HepG2 (cell line): ENCODE results near the gene BAG3. TPM values are rescaled to one million over a fixed set of nuclear protein-coding genes. Genes with fewer than 3 reads are reported as not detected.

Experiments
- ATAC-seq: fragments of 200-7000 bp; cut with Tn5 transposase; 3 replicates; pipeline ENCODE4 v1.9.1; 2020; ENCODE audit warnings: mild to moderate bottlenecking, moderate library complexity
- BruUV-seq: library from RNA; stranded (reverse); fragments of 400-500 nt; replicated peaks from 2 replicates; lab custom pipeline; 2021; lab: Mats Ljungman, UMichigan
- CTCF ChIA-PET: fragments of 300-600 bp; formaldehyde crosslinking; extraction: SDS; loops from one replicate; lab custom pipeline; 2021; ENCODE audit warnings: low total read pairs, inconsistent platforms, low intra/inter-chr PET ratio; lab: Yijun Ruan, JAX
- POLR2A ChIA-PET: fragments of 350-600 bp; sonication (Branson Sonifier 250); formaldehyde crosslinking; loops from one replicate; lab custom pipeline; 2020; ENCODE audit warnings: antibody characterized with exemption, inconsistent platforms; lab: Yijun Ruan, JAX
- DNase-seq: peaks from one replicate; pipeline ENCODE4 v3.0.0-alpha.2; 2015; ENCODE audit warnings: low spot score
- FAIRE-seq: peaks from 3 replicates; lab custom pipeline; 2011; peaks lifted over from hg19 to GRCh38; lab: Jason Lieb, UNC
- H2AFZ ChIP-seq: one replicate; pipeline ENCODE4 v1.6.1; 2011; ENCODE audit warnings: low read length, inconsistent platforms
- H3K27ac ChIP-seq: fragments of 300-600 bp; 3 replicates; pipeline ENCODE4 v1.8.0; 2011; ENCODE audit warnings: mixed run types, mild to moderate bottlenecking, mixed read lengths, low read length, inconsistent platforms; ENCODE audit not compliant: insufficient read depth; ENCODE audit errors: extremely low read length
- H3K27me3 ChIP-seq, 2 experiments: fragments of 200-600 bp in 1 of 2; 2 replicates in 1 of 2; 3 replicates in 1 of 2; pipeline versions ENCODE4 v1.6.0 to v1.8.0; 2011; ENCODE audit warnings: low read length in 2 of 2, mild to moderate bottlenecking in 2 of 2, moderate library complexity in 2 of 2, inconsistent platforms in 1 of 2; ENCODE audit not compliant: insufficient read depth in 2 of 2, control insufficient read depth in 1 of 2
- H3K36me3 ChIP-seq, 2 experiments: fragments of 200-600 bp in 1 of 2; replicated peaks in 1 of 2; 2 replicates in 1 of 2; 3 replicates in 1 of 2; pipeline versions ENCODE4 v1.5.1 to v1.8.0; 2011; ENCODE audit warnings: low read length in 2 of 2, inconsistent platforms in 1 of 2; ENCODE audit not compliant: insufficient read depth in 2 of 2, control insufficient read depth in 1 of 2
- H3K4me1 ChIP-seq: 2 replicates; pipeline ENCODE4 v1.5.1; 2012; ENCODE audit warnings: low read length, inconsistent platforms; ENCODE audit not compliant: insufficient read depth
- H3K4me2 ChIP-seq: 2 replicates; pipeline ENCODE4 v1.6.0; 2011; ENCODE audit warnings: low read depth, low read length, inconsistent platforms
- H3K4me3 ChIP-seq, 3 experiments: fragments of 200-600 bp in 1 of 3; sonication (generic), shearing (Covaris generic) in 1 of 3; replicated peaks in 1 of 3; 2 replicates each; pipeline ENCODE4 v1.5.1; 2011 to 2016; ENCODE audit warnings: low read length in 3 of 3, inconsistent platforms in 2 of 3, low read depth in 2 of 3, mild to moderate bottlenecking in 2 of 3, control low read depth in 1 of 3, mixed read lengths in 1 of 3; ENCODE audit not compliant: insufficient read depth in 1 of 3
- H3K79me2 ChIP-seq: one replicate; pipeline ENCODE4 v1.6.1; 2011; ENCODE audit warnings: low read length, inconsistent platforms; ENCODE audit not compliant: insufficient read depth
- H3K9ac ChIP-seq: 2 replicates; pipeline ENCODE4 v1.6.0; 2011; ENCODE audit warnings: mild to moderate bottlenecking, low read depth, low read length, inconsistent platforms; ENCODE audit not compliant: insufficient read depth
- H3K9me3 ChIP-seq: 2 replicates; pipeline ENCODE4 v1.5.1; 2012; ENCODE audit warnings: mild to moderate bottlenecking, low read length
- H4K20me1 ChIP-seq: 2 replicates; pipeline ENCODE4 v1.6.0; 2011; ENCODE audit warnings: inconsistent platforms, mild to moderate bottlenecking, low read length, moderate library complexity; ENCODE audit not compliant: insufficient read depth
- BHLHE40 ChIP-seq: IDR thresholded peaks from 2 replicates; pipeline ENCODE4 v1.6.1; 2011; ENCODE audit warnings: low read length, improper control_type of control experiment
- ERF ChIP-seq: IDR thresholded peaks from 2 replicates; pipeline ENCODE4 v1.6.1; 2018; ENCODE audit warnings: missing biosample characterization, missing genetic modification reagents
- HOXA3 ChIP-seq: sonication (generic); formaldehyde crosslinking; IDR thresholded peaks from 2 replicates; pipeline ENCODE4 v1.5.0; 2020; ENCODE audit warnings: missing genetic modification reagents
- HOXA9 ChIP-seq: sonication (generic); formaldehyde crosslinking; IDR thresholded peaks from 2 replicates; pipeline ENCODE4 v1.8.1; 2022; ENCODE audit warnings: missing genetic modification reagents, mild to moderate bottlenecking, moderate library complexity, borderline replicate concordance
- KDM1A ChIP-seq: IDR thresholded peaks from 2 replicates; pipeline ENCODE4 v1.6.1; 2016; ENCODE audit warnings: missing compliant biosample characterization
- ONECUT2 ChIP-seq: sonication (generic); formaldehyde crosslinking; IDR thresholded peaks from 2 replicates; pipeline ENCODE4 v1.4.0; 2020; ENCODE audit warnings: missing genetic modification reagents
- SOX6 ChIP-seq, 2 experiments: fragments of 450-650 bp in 1 of 2; sonication (generic) in 1 of 2; formaldehyde crosslinking in 1 of 2; IDR thresholded peaks; 2 replicates each; pipeline versions ENCODE4 v1.4.0 to v1.6.1; 2017 to 2020; ENCODE audit warnings: antibody characterized with exemption in 1 of 2, mild to moderate bottlenecking in 1 of 2, missing genetic modification reagents in 1 of 2
- TBX2 ChIP-seq: sonication (generic); formaldehyde crosslinking; IDR thresholded peaks from 2 replicates; pipeline ENCODE4 v1.5.0; 2020; ENCODE audit warnings: missing genetic modification reagents, mild to moderate bottlenecking, borderline replicate concordance
- ZFY ChIP-seq: sonication (generic); formaldehyde crosslinking; IDR thresholded peaks from 2 replicates; pipeline ENCODE4 v1.4.0; 2020; ENCODE audit warnings: missing genetic modification reagents
- ZNF142 ChIP-seq: sonication (generic); formaldehyde crosslinking; IDR thresholded peaks from 2 replicates; pipeline ENCODE4 v1.4.0; 2020; ENCODE audit warnings: missing genetic modification reagents
- ZNF460 ChIP-seq: sonication (generic); formaldehyde crosslinking; IDR thresholded peaks from 2 replicates; pipeline ENCODE4 v1.5.1; 2020; ENCODE audit warnings: missing genetic modification reagents, mild to moderate bottlenecking, borderline replicate concordance
- ZNF724P ChIP-seq: sonication (generic); formaldehyde crosslinking; IDR thresholded peaks from 2 replicates; pipeline ENCODE4 v1.8.0; 2022; ENCODE audit warnings: missing genetic modification reagents, borderline replicate concordance
- WGBS: methylation state at CpG from one replicate; pipeline ENCODE4 v1.1.6; 2017; ENCODE audit warnings: low lambda C conversion rate; 5-methylcytosine and 5-hydroxymethylcytosine counted together
- in situ Hi-C: cut with HindIII; loops from 2 replicates; pipeline ENCODE4 v1.10.0; 2017; ENCODE audit warnings: low pct_unique_long_range_greater_than_20kb; ENCODE audit not compliant: extremely low pct_ligation_motif_present
- intact Hi-C: fragments of 100-400 bp; cut with micrococcal nuclease; formaldehyde crosslinking; loops from one replicate; pipeline ENCODE4 v1.10.0; 2022; ENCODE audit not compliant: unreplicated experiment
- polyA plus RNA-seq, 8 experiments: library from polyadenylated mRNA; depleted of rRNA in 3 of 8; stranded (reverse) in 7 of 8; unstranded in 1 of 8; fragments of >200 nt; fragmentation: Illumina TruSeq in 4 of 8; extraction: Trizol in 4 of 8; gene quantifications; 2 replicates each; pipeline versions ENCODE4 v1.2.1 to v1.2.3, GENCODE V29; 2011 to 2016; ENCODE audit warnings: low read depth in 4 of 8, missing spikeins in 1 of 8, mixed read lengths in 1 of 8; ENCODE audit not compliant: insufficient read depth in 1 of 8
- total RNA-seq, 5 experiments: library from RNA; depleted of rRNA; stranded (reverse); fragments of >200 nt; fragmentation: Illumina TruSeq; extraction: Trizol; gene quantifications; 2 replicates each; pipeline ENCODE4 v1.2.3, GENCODE V29; 2016; ENCODE audit warnings: low read depth in 1 of 5
- TF ChIP-seq, protein P1 (sequence below): IDR thresholded peaks from 2 replicates; pipeline ENCODE4 v1.6.1; 2012; ENCODE audit warnings: low read depth, low read length, improper control_type of control experiment

Gene BAG3
- total and polyA plus RNA-seq, 2 of the 13 experiments (the other 11 are each of a cell fraction or from before 2014, with no cell fraction given): 2.9 to 6.7 TPM

DNA sequence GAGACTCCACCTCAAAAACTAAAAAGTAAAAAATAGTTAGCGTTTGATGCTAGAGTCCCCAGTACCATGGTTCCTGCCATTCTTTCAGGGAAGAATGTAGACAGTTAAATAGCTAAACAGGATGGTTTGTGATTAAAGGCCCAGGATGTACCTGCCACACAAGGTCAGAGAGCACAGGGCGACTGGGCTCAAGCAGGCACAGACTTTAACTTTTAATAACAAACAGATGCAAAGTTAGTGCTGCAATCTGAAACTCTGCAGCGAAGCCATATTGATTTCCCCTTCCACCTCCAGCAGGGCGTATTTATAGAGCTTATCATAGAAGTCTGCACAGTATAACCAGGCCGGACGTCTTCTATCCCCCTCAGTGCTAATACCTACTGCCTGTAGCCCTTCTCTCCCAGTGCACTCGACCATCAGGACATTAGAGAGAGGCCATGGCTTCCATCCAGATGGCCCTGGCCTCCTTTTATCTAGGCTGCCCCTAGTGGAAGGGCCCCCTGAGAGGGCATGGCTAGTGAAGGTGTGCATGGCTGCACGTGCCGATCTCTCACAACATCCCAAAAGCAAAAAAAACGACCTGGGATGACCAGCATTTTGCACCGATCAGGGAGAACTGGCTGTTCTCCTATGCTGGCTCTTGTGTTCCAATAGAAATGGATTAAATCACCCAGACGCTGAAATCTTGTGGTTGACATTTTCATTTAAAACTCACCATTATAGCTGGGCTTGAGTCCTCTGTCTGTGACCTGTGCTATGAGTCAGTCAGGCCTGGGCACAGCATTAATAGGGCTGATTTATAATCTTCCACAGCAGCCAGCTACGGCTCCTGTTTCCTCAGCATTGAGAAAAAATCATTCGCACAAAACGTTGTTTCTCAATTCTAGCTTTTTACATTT is 7.6 kb upstream of the BAG3 start:
- ATAC-seq (peak; percentile 85), DNase-seq (peak; percentile 47), FAIRE-seq (peak; percentile 81)
- peak overlapping the region; percentile 48 for H2AFZ ChIP-seq
- intact Hi-C loops: loop anchor here (2.0 kb wide), 1 partner anchor 35 kb away; no protein-coding TSS in a partner anchor
- POLR2A ChIA-PET: interaction anchor here (1.0 to 1.4 kb wide), 6 partner anchors 8 to 230 kb away, joined by 3 to 4 read pairs (median 4); partner anchors contain the start of genes BAG3, INPP5F, MCMBP and TIAL1
- H3K79me2 ChIP-seq: no peaks in the 10 kb centered on the region
- BruUV-seq: no TSS peak
- H3K9me3 ChIP-seq: no peaks in the 10 kb centered on the region
- CTCF ChIA-PET: no interaction called here
- peak overlapping the region; percentile 60 for H3K27ac ChIP-seq
- H3K9ac ChIP-seq: peak overlapping the region; percentile 47
- WGBS: 25% methylated on average over 12 of the region's 15 CpGs
- H3K4me3 ChIP-seq: peak overlapping the region; percentile 16 to 55 (median 47); a peak in 5 of 6 replicates
- no peaks in the 10 kb centered on the region for H4K20me1 ChIP-seq
- in situ Hi-C loops: no loop called here
- no peaks in the 10 kb centered on the region for H3K36me3 ChIP-seq
- peak overlapping the region; percentile 72 for H3K4me2 ChIP-seq
- H3K4me1 ChIP-seq: peaks cover 72% of the 10 kb centered on the region
- no peaks in the 10 kb centered on the region; a peak in 1 of 5 replicates for H3K27me3 ChIP-seq
- TF ChIP-seq, protein P1, sequence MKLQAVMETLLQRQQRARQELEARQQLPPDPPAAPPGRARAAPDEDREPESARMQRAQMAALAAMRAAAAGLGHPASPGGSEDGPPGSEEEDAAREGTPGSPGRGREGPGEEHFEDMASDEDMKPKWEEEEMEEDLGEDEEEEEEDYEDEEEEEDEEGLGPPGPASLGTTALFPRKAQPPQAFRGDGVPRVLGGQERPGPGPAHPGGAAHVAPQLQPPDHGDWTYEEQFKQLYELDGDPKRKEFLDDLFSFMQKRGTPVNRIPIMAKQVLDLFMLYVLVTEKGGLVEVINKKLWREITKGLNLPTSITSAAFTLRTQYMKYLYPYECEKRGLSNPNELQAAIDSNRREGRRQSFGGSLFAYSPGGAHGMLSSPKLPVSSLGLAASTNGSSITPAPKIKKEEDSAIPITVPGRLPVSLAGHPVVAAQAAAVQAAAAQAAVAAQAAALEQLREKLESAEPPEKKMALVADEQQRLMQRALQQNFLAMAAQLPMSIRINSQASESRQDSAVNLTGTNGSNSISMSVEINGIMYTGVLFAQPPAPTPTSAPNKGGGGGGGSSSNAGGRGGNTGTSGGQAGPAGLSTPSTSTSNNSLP: no peak
- TF ChIP-seq ZNF460 (no peak), HOXA3 (CRISPR knock-in tag) (no peak), TBX2 (CRISPR knock-in tag) (peak; percentile 38; the same call in 1 of the 2 replicates), SOX6 (IDR thresholded peaks at IDR 0.05) (no peak), SOX6 (CRISPR knock-in tag; IDR thresholded peaks at IDR 0.05) (peak; percentile 47; the same call in 1 of the 2 replicates), KDM1A (CRISPR knock-in tag) (no peak), ERF (CRISPR knock-in tag) (peak; percentile 9; the same call in 1 of the 2 replicates), BHLHE40 (peak; percentile 89), HOXA9 (CRISPR knock-in tag) (no peak), ZFY (CRISPR knock-in tag) (peak; percentile 46; the same call in 1 of the 2 replicates), ZNF142 (no peak), ONECUT2 (CRISPR knock-in tag) (peak; percentile 52; the same call in 1 of the 2 replicates), ZNF724P (no peak)
